Hepatocyte (in vitro differentiated cells): ENCODE measurements around the gene SDHB. TPM values are rescaled to one million over a fixed set of nuclear protein-coding genes. Genes with fewer than 3 reads are reported as not detected.

Source experiments
- DNase-seq: peaks from one replicate; pipeline ENCODE4 v3.0.0-alpha.2; 2016; ENCODE audit warnings: low spot score
- H2AFZ ChIP-seq: fragments of 200-600 bp; sonication (generic); 2 replicates; pipeline ENCODE4 v1.6.0; 2016; ENCODE audit warnings: antibody characterized with exemption, mild to moderate bottlenecking
- H3K27ac ChIP-seq: fragments of 200-600 bp; sonication (generic); 2 replicates; pipeline ENCODE4 v1.5.1; 2016; ENCODE audit warnings: mild to moderate bottlenecking
- H3K27me3 ChIP-seq: fragments of 200-600 bp; sonication (generic); 2 replicates; pipeline ENCODE4 v1.6.1; 2016
- H3K36me3 ChIP-seq: fragments of 200-600 bp; sonication (generic); replicated peaks from 2 replicates; pipeline ENCODE4 v1.5.1; 2016; ENCODE audit warnings: low read depth; ENCODE audit not compliant: insufficient read depth
- H3K4me1 ChIP-seq: fragments of 200-600 bp; sonication (generic); 2 replicates; pipeline ENCODE4 v1.5.1; 2016; ENCODE audit warnings: mild to moderate bottlenecking, moderate library complexity; ENCODE audit not compliant: insufficient read depth
- H3K4me2 ChIP-seq: fragments of 200-600 bp; sonication (generic); 2 replicates; pipeline ENCODE4 v1.6.0; 2016
- H3K4me3 ChIP-seq: fragments of 200-600 bp; sonication (generic); 2 replicates; pipeline ENCODE4 v1.5.1; 2016; ENCODE audit warnings: mild to moderate bottlenecking
- H3K79me2 ChIP-seq: fragments of 200-600 bp; sonication (generic); 2 replicates; pipeline ENCODE4 v1.6.0; 2017; ENCODE audit warnings: mild to moderate bottlenecking
- H3K9me2 ChIP-seq: fragments of 200-600 bp; sonication (generic); replicated peaks from 2 replicates; pipeline ENCODE4 v1.6.0; 2017; ENCODE audit warnings: mild to moderate bottlenecking; ENCODE audit not compliant: insufficient read depth
- H3K9me3 ChIP-seq: fragments of 200-600 bp; sonication (generic); 2 replicates; pipeline ENCODE4 v1.5.1; 2016; ENCODE audit warnings: low read depth, mild to moderate bottlenecking
- H4K20me1 ChIP-seq: fragments of 200-600 bp; sonication (generic); 2 replicates; pipeline ENCODE4 v1.6.0; 2016; ENCODE audit warnings: mild to moderate bottlenecking; ENCODE audit not compliant: insufficient read depth, poor library complexity, severe bottlenecking
- CTCF ChIP-seq: fragments of 200-600 bp; sonication (generic); IDR thresholded peaks from 2 replicates; pipeline ENCODE4 v1.5.1; 2016; ENCODE audit warnings: antibody characterized with exemption, mild to moderate bottlenecking; ENCODE audit not compliant: poor library complexity
- EZH2 ChIP-seq: fragments of 200-600 bp; sonication (generic); IDR thresholded peaks from 2 replicates; pipeline ENCODE4 v1.6.1; 2016; ENCODE audit warnings: antibody characterized with exemption, mild to moderate bottlenecking, borderline replicate concordance
- EZH2phosphoT487 ChIP-seq: fragments of 200-600 bp; sonication (generic); IDR thresholded peaks from one replicate; pipeline ENCODE4 v1.6.1; 2018; ENCODE audit warnings: antibody characterized with exemption, mild to moderate bottlenecking, low read depth, moderate library complexity; ENCODE audit not compliant: unreplicated experiment, severe bottlenecking
- WGBS: methylation state at CpG from one replicate; pipeline ENCODE4 v1.1.6; 2016; ENCODE audit warnings: low lambda C conversion rate; ENCODE audit errors: missing lambda C conversion rate; 5-methylcytosine and 5-hydroxymethylcytosine counted together
- polyA plus RNA-seq: library from polyadenylated mRNA; unstranded; fragments of >200 nt; fragmentation: Nextera tagmentation; extraction: Ambion mirVana; gene quantifications from 2 replicates; pipeline ENCODE4 v1.2.1, GENCODE V29; 2016
- total RNA-seq: library from RNA; depleted of rRNA; stranded (reverse); fragments of >200 nt; gene quantifications from 2 replicates; pipeline ENCODE4 v1.2.3, GENCODE V29; 2014

SDHB gene
- total and polyA plus RNA-seq, 2 experiments from 2014 or later: 144 to 175 TPM

- H2AFZ ChIP-seq: peak within 1 kb of the TSS; percentile 78
- no peaks in the 10 kb centered on the region for H4K20me1 ChIP-seq
- H3K4me3 ChIP-seq: peak within 1 kb of the TSS; percentile 99
- H3K36me3 ChIP-seq: no peaks in the 10 kb centered on the region
- H3K9me3 ChIP-seq: no peaks in the 10 kb centered on the region
- peak; percentile 95 for DNase-seq
- no peaks in the 10 kb centered on the region for H3K9me2 ChIP-seq
- H3K4me2 ChIP-seq: peak within 1 kb of the TSS; percentile 89
- H3K27me3 ChIP-seq: no peaks in the 10 kb centered on the region
- H3K4me1 ChIP-seq: peaks cover 16% of the 10 kb centered on the region
- WGBS: 2% methylated on average over 54 of the region's 94 CpGs
- TF ChIP-seq EZH2 (no peak), EZH2phosphoT487 (no peak), CTCF (no peak)
- no peak within 1 kb of the TSS for H3K27ac ChIP-seq
- H3K79me2 ChIP-seq: peaks cover 8% of the 10 kb centered on the region
These were observed 42.2 kb downstream of the SDHB start, which contains the start of gene ATP13A2 for GRCh38 chr1:17011439-17012307. ATP13A2 (minus strand) TSS chr1:17011928; CDS start chr1:17011738, 190 bp downstream.

- no peak for DNase-seq
- peaks cover 8% of the 10 kb centered on the region for H3K79me2 ChIP-seq
- H3K9me3 ChIP-seq: no peaks in the 10 kb centered on the region
- TF ChIP-seq CTCF (no peak), EZH2phosphoT487 (no peak), EZH2 (no peak)
- H4K20me1 ChIP-seq: no peaks in the 10 kb centered on the region
- H3K9me2 ChIP-seq: no peaks in the 10 kb centered on the region
- peak overlapping the region; percentile 89 for H3K4me2 ChIP-seq
- H3K27ac ChIP-seq: no peak overlapping the region
- peaks cover 16% of the 10 kb centered on the region for H3K4me1 ChIP-seq
- no peaks in the 10 kb centered on the region for H3K27me3 ChIP-seq
- no peaks in the 10 kb centered on the region for H3K36me3 ChIP-seq
- H2AFZ ChIP-seq: peak overlapping the region; percentile 78
- H3K4me3 ChIP-seq: peak overlapping the region; percentile 99
- 1% methylated on average over 7 of the region's 15 CpGs for WGBS
These were observed 42.8 kb downstream of the SDHB start for GRCh38 chr1:17011092-17011438.

GRCh38 chr1:17009706-17010105, 44.1 kb downstream of the SDHB start:
- Histone ChIP-seq H2AFZ (no peak overlapping the region), H3K36me3 (no peaks in the 10 kb centered on the region), H3K9me3 (no peaks in the 10 kb centered on the region), H3K4me2 (no peak overlapping the region), H3K9me2 (no peaks in the 10 kb centered on the region), H4K20me1 (no peaks in the 10 kb centered on the region), H3K27ac (no peak overlapping the region), H3K4me3 (no peak overlapping the region), H3K4me1 (peaks cover 16% of the 10 kb centered on the region), H3K79me2 (peaks cover 8% of the 10 kb centered on the region), H3K27me3 (no peaks in the 10 kb centered on the region)
- DNase-seq: peak; percentile 42
- TF ChIP-seq EZH2 (no peak), CTCF (no peak), EZH2phosphoT487 (no peak)
- WGBS: 59% methylated on average over 2 of the region's 4 CpGs
